GM12801 (cell line): Measurements from ENCODE around the gene MRPL12.

Experiments
- CTCF ChIP-seq: IDR thresholded peaks from one replicate; pipeline ENCODE4 v1.5.1; 2011; ENCODE audit warnings: control low read depth; ENCODE audit not compliant: insufficient read length; ENCODE audit errors: extremely low read depth

MRPL12 gene

GRCh38 chr17:81713004-81713555 is 9.9 kb downstream of the MRPL12 start:
- TF ChIP-seq CTCF, result no peak

- no peak for TF ChIP-seq CTCF
Observed at GRCh38 chr17:81713556-81714411, 10.6 kb downstream of the MRPL12 start.

- TF ChIP-seq CTCF, result no peak
Observed at GRCh38 chr17:81714412-81715106, 11.4 kb downstream of the MRPL12 start.

GRCh38 chr17:81715107-81715871 is 12.1 kb downstream of the MRPL12 start:
- TF ChIP-seq CTCF, result no peak

- no peak for TF ChIP-seq CTCF
Observed at GRCh38 chr17:81715872-81716673, 12.9 kb downstream of the MRPL12 start.

- TF ChIP-seq CTCF, result no peak
Observed at GRCh38 chr17:81716674-81716996, 13.5 kb downstream of the MRPL12 start.
